CD4-positive, alpha-beta T cell treated with Interleukin-15 for 4 hours (primary cell): ENCODE measurements around the gene NXPH3.

Source experiments
- DNase-seq: peaks from one replicate; pipeline ENCODE4 v3.0.0-alpha.2; 2020; ENCODE audit warnings: low spot score

The NXPH3 gene

GRCh38 chr17:49630113-49630900, 54.6 kb downstream of the NXPH3 start:
- DNase-seq: no peak

GRCh38 chr17:49631496-49631895, 55.8 kb downstream of the NXPH3 start:
- DNase-seq: no peak
